ENCODE measurements around the gene GLRA1.

The GLRA1 gene

GRCh38 chr5:151772846-151773561, 151.6 kb downstream of the GLRA1 start:
- DNase-seq (ENCODE audit: low read depth in 3 of 3): no peak
